CD4-positive, alpha-beta T cell treated with Interferon alpha-2 for 1 hour (primary cell): ENCODE results near the gene FAM53C.
A peak's percentile ranks its signal among the peaks of the same experiment; 100 is the strongest.
"Not testable (repeated sequence)": the region's sequence is repeated elsewhere in the genome, so short reads cannot be mapped to it uniquely, and the experiment has no call there.

Source experiments
- DNase-seq, 2 donors: peaks; one replicate each; pipeline ENCODE4 v3.0.0-alpha.2; 2020 to 2022

Gene FAM53C

GRCh38 chr5:138337685-138338410, at the start of gene FAM53C:
Gene FAM53C (plus strand): TSS chr5:138338266. CDS start chr5:138341336, 3,070 bp downstream.
- peak; percentile 92 to 95 for DNase-seq

GRCh38 chr5:138289296-138289695, 48.8 kb upstream of the FAM53C start:
- no peak for DNase-seq

GRCh38 chr5:138303372-138303771, 34.7 kb upstream of the FAM53C start:
- no peak for DNase-seq

- DNase-seq = no peak
Observed at GRCh38 chr5:138305797-138306196, 32.3 kb upstream of the FAM53C start.

GRCh38 chr5:138315751-138316278, 22.3 kb upstream of the FAM53C start:
- no peak for DNase-seq

GRCh38 chr5:138316355-138316754, 21.7 kb upstream of the FAM53C start:
- no peak for DNase-seq

- not testable (repeated sequence) for DNase-seq
Observed at GRCh38 chr5:138318211-138318610, 19.9 kb upstream of the FAM53C start.

GRCh38 chr5:138330813-138331448, 7.1 kb upstream of the FAM53C start:
- DNase-seq = no peak

- peak; percentile 98 for DNase-seq
Observed at GRCh38 chr5:138331449-138332368, 6.4 kb upstream of the FAM53C start, which contains the start of gene CDC25C. Gene CDC25C (minus strand): TSS chr5:138331804. CDS start chr5:138331180, 624 bp downstream.

- DNase-seq = no peak
Observed at GRCh38 chr5:138334867-138335447, 3.1 kb upstream of the FAM53C start.

GRCh38 chr5:138336952-138337684, 948 bp upstream of the FAM53C start:
- DNase-seq = peak; percentile 81 to 86

- DNase-seq = no peak
Observed at GRCh38 chr5:138338411-138339090, 485 bp downstream of the FAM53C start.

- DNase-seq = no peak
Observed at GRCh38 chr5:138339091-138339456, 1.0 kb downstream of the FAM53C start.

GRCh38 chr5:138339464-138339863, 1.4 kb downstream of the FAM53C start:
- no peak for DNase-seq

GRCh38 chr5:138340008-138340407, 1.9 kb downstream of the FAM53C start:
- no peak for DNase-seq

- no peak for DNase-seq
Observed at GRCh38 chr5:138344887-138345622, 7.0 kb downstream of the FAM53C start.

GRCh38 chr5:138346889-138347288, 8.8 kb downstream of the FAM53C start:
- DNase-seq = no peak

- no peak for DNase-seq
Observed at GRCh38 chr5:138349852-138350562, 11.9 kb downstream of the FAM53C start.

- no peak for DNase-seq
Observed at GRCh38 chr5:138350563-138350890, 12.5 kb downstream of the FAM53C start.

- DNase-seq = no peak
Observed at GRCh38 chr5:138351056-138351455, 13.0 kb downstream of the FAM53C start.
